CD14-positive monocyte (primary cell): ENCODE data around the gene TRAT1. TPM values are rescaled to one million over a fixed set of nuclear protein-coding genes. Genes with fewer than 3 reads are reported as not detected.

Source experiments
- DNase-seq, 3 donors: peaks; one replicate each; pipeline ENCODE4 v3.0.0-alpha.2; 2011 to 2022
- H2AFZ ChIP-seq: 2 replicates; pipeline ENCODE4 v1.6.0; 2012; ENCODE audit warnings: mild to moderate bottlenecking, low read depth, low read length, inconsistent platforms; ENCODE audit not compliant: insufficient read depth, poor library complexity, severe bottlenecking
- H3K27ac ChIP-seq, 2 donors: 1 replicate in 1 of 2; 2 replicates in 1 of 2; pipeline ENCODE4 v1.5.1; 2012 to 2013; ENCODE audit warnings: low read length in 2 of 2, control low read depth in 1 of 2, inconsistent platforms in 1 of 2, low read depth in 1 of 2, mild to moderate bottlenecking in 1 of 2
- H3K27me3 ChIP-seq, 2 donors: one replicate each; pipeline versions ENCODE4 v1.6.0 to v1.6.1; 2011 to 2013; ENCODE audit warnings: low read length in 2 of 2; ENCODE audit not compliant: control insufficient read depth in 2 of 2, insufficient read depth in 2 of 2
- H3K36me3 ChIP-seq, 2 donors: replicated peaks in 1 of 2; 1 replicate in 1 of 2; 2 replicates in 1 of 2; pipeline versions ENCODE4 v1.5.1 to v1.6.1; 2012 to 2013; ENCODE audit warnings: low read length in 2 of 2, control low read depth in 1 of 2, inconsistent platforms in 1 of 2, mild to moderate bottlenecking in 1 of 2; ENCODE audit not compliant: insufficient read depth in 2 of 2, control insufficient read depth in 1 of 2
- H3K4me1 ChIP-seq, 2 donors: 1 replicate in 1 of 2; 2 replicates in 1 of 2; pipeline versions ENCODE4 v1.5.1 to v1.6.1; 2012 to 2013; ENCODE audit warnings: low read length in 2 of 2, control low read depth in 1 of 2, inconsistent platforms in 1 of 2, mild to moderate bottlenecking in 1 of 2, moderate library complexity in 1 of 2; ENCODE audit not compliant: insufficient read depth in 2 of 2, control insufficient read depth in 1 of 2
- H3K4me2 ChIP-seq: replicated peaks from 2 replicates; pipeline ENCODE3; 2012; ENCODE audit warnings: low read length, moderate library complexity, mild to moderate bottlenecking; ENCODE audit not compliant: poor library complexity, severe bottlenecking; ENCODE audit errors: extremely low read depth
- H3K4me3 ChIP-seq, 3 experiments: fragments of 200-600 bp in 1 of 3; sonication (generic) in 1 of 3; replicated peaks in 1 of 3; 1 replicate in 2 of 3; 2 replicates in 1 of 3; pipeline ENCODE4 v1.5.1; 2011 to 2013; ENCODE audit warnings: low read length in 3 of 3, mild to moderate bottlenecking in 3 of 3, control low read depth in 2 of 3, low read depth in 2 of 3, inconsistent platforms in 1 of 3, moderate library complexity in 1 of 3
- H3K79me2 ChIP-seq: 2 replicates; pipeline ENCODE4 v1.6.0; 2012; ENCODE audit warnings: mild to moderate bottlenecking, control low read depth, inconsistent platforms, low read length, moderate library complexity; ENCODE audit not compliant: insufficient read depth
- H3K9ac ChIP-seq: 2 replicates; pipeline ENCODE4 v1.6.0; 2017; ENCODE audit warnings: low read length, mild to moderate bottlenecking; ENCODE audit not compliant: insufficient read depth, poor library complexity, severe bottlenecking
- H3K9me3 ChIP-seq, 2 donors: replicated peaks in 1 of 2; 1 replicate in 1 of 2; 2 replicates in 1 of 2; pipeline versions ENCODE4 v1.5.1 to v1.6.1; 2012 to 2013; ENCODE audit warnings: low read length in 2 of 2, control low read depth in 1 of 2; ENCODE audit not compliant: control insufficient read depth in 1 of 2, insufficient read depth in 1 of 2
- H4K20me1 ChIP-seq: 2 replicates; pipeline ENCODE4 v1.6.0; 2012; ENCODE audit warnings: mild to moderate bottlenecking, low read length, control low read depth, moderate library complexity; ENCODE audit not compliant: insufficient read depth
- H3K27ac Mint-ChIP-seq, 7 donors: one replicate each; pipeline ENCODE4 v1.8.0; 2020; ENCODE audit warnings: mild to moderate bottlenecking in 7 of 7, mixed read lengths in 7 of 7, moderate library complexity in 6 of 7, inconsistent platforms in 2 of 7
- H3K27me3 Mint-ChIP-seq, 3 donors: one replicate each; pipeline ENCODE4 v1.8.0; 2021 to 2022; ENCODE audit warnings: low read depth in 3 of 3, mild to moderate bottlenecking in 3 of 3, mixed read lengths in 3 of 3, moderate library complexity in 3 of 3, inconsistent platforms in 1 of 3
- H3K36me3 Mint-ChIP-seq, 2 donors: one replicate each; pipeline ENCODE4 v1.8.0; 2020; ENCODE audit warnings: mixed read lengths in 2 of 2, inconsistent platforms in 1 of 2, mild to moderate bottlenecking in 1 of 2
- H3K4me1 Mint-ChIP-seq: one replicate; pipeline ENCODE4 v1.8.0; 2020; ENCODE audit warnings: mild to moderate bottlenecking, mixed read lengths
- H3K4me3 Mint-ChIP-seq, 2 donors: one replicate each; pipeline ENCODE4 v1.8.0; 2020; ENCODE audit warnings: mild to moderate bottlenecking in 2 of 2, mixed read lengths in 2 of 2, moderate library complexity in 1 of 2
- H3K9me3 Mint-ChIP-seq, 7 donors: one replicate each; pipeline ENCODE4 v1.8.0; 2020 to 2022; ENCODE audit warnings: mixed read lengths in 7 of 7, mild to moderate bottlenecking in 6 of 7, moderate library complexity in 6 of 7, inconsistent platforms in 2 of 7
- WGBS: methylation state at CpG from one replicate; pipeline ENCODE4 v1.1.5; 2013; ENCODE audit warnings: missing lambda C conversion rate; ENCODE audit not compliant: insufficient coverage; 5-methylcytosine and 5-hydroxymethylcytosine counted together
- intact Hi-C, 2 donors: fragments of 100-400 bp; cut with micrococcal nuclease; formaldehyde crosslinking; loops; one replicate each; pipeline versions ENCODE4 v1.15.0 to v1.15.1; 2023
- polyA plus RNA-seq, 3 donors: library from polyadenylated mRNA; depleted of rRNA in 1 of 3; unstranded in 2 of 3; stranded (reverse) in 1 of 3; fragments of 300-500 nt in 2 of 3; fragments of >200 nt in 1 of 3; fragmentation: Illumina TruSeq in 2 of 3; gene quantifications; 1 replicate in 2 of 3; 2 replicates in 1 of 3; pipeline ENCODE4 v1.2.3, GENCODE V29; 2012 to 2021
- TF ChIP-seq, protein P1 (sequence below): fragments of 200-600 bp; IDR thresholded peaks from one replicate; pipeline ENCODE4 v1.8.0; 2022; ENCODE audit warnings: antibody characterized with exemption, mild to moderate bottlenecking

Gene TRAT1
- polyA plus RNA-seq, 3 donors: 0.04 to 0.37 (median 0.33) TPM

DNA sequence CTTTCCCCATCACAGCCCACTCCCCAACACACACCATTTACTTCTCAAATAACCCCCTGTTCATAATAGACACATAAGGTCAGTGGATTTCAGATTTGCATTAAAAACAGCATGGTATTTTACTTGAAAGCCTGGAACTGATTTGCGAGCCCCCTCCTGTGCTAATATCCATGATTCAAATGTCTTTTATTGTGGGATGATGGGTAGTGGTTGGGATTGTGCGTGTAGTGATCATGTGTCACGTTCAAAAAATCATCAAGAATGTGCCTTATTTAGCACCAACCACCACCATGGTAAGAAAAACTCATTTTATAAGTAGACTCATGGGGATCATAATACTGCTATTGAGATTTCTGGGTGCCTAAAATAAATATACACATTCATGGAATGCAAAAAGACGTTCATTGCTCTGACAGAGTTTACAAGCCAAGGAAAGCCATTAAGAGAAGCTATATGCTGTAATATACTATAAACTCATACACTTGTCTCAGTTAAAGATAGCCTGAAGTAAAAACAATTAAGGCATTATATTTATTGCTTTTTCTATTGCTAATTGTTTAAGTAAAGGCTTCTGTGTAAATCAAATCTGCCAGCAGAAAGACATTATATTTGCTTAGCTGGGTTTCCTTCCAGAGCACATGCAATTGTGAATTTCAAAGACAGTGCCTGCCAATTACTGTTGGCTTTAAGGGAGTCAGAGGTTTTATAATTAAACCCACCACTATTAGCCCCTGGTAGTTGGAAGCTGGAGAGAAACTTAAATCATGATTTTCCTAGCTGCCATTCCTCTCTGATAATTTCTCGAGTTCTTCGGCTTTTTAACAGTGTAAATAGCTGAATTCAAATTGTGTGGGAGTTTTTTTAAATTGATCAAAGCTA, 4.0 kb downstream of the TRAT1 start:
- WGBS: no CpG with 5 or more reads among the region's 6 CpGs
- intact Hi-C loops: no loop called here
- Histone ChIP-seq H3K4me3 (no peak overlapping the region), H3K9ac (no peak overlapping the region), H3K36me3 (no peaks in the 10 kb centered on the region), H3K4me2 (no peak overlapping the region), H2AFZ (no peak overlapping the region), H3K27me3 (no peaks in the 10 kb centered on the region), H3K9me3 (no peaks in the 10 kb centered on the region), H3K4me1 (no peaks in the 10 kb centered on the region), H4K20me1 (no peaks in the 10 kb centered on the region), H3K27ac (no peak overlapping the region), H3K79me2 (no peaks in the 10 kb centered on the region)
- TF ChIP-seq, protein P1, sequence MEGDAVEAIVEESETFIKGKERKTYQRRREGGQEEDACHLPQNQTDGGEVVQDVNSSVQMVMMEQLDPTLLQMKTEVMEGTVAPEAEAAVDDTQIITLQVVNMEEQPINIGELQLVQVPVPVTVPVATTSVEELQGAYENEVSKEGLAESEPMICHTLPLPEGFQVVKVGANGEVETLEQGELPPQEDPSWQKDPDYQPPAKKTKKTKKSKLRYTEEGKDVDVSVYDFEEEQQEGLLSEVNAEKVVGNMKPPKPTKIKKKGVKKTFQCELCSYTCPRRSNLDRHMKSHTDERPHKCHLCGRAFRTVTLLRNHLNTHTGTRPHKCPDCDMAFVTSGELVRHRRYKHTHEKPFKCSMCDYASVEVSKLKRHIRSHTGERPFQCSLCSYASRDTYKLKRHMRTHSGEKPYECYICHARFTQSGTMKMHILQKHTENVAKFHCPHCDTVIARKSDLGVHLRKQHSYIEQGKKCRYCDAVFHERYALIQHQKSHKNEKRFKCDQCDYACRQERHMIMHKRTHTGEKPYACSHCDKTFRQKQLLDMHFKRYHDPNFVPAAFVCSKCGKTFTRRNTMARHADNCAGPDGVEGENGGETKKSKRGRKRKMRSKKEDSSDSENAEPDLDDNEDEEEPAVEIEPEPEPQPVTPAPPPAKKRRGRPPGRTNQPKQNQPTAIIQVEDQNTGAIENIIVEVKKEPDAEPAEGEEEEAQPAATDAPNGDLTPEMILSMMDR: no peak
- H3K9me3 Mint-ChIP-seq: no peaks in the 10 kb centered on the region
- H3K4me1 Mint-ChIP-seq: no peaks in the 10 kb centered on the region
- H3K36me3 Mint-ChIP-seq: no peaks in the 10 kb centered on the region
- no peak overlapping the region for H3K4me3 Mint-ChIP-seq
- H3K27me3 Mint-ChIP-seq: peaks cover 0 to 1% (median 0%) of the 10 kb centered on the region in 3 donors
- H3K27ac Mint-ChIP-seq: no peak overlapping the region
- no peak for DNase-seq

DNA sequence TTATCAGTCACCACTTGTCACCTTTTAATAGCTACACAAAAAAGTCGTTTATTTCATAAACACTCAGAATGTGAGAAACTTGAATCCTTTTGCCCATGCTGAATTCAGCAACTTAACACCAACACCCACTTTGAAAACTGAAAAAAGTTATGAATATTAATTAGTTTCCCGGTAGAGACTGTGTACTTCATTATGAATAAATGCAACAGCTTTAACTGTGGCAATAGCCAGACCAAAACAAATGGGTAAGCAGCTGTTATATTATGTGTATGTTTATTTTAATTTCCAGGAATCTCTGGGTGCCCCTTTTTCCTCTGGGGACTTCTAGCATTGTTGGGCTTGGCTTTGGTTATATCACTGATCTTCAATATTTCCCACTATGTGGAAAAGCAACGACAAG, 7.8 kb downstream of the TRAT1 start:
- H3K9me3 Mint-ChIP-seq: peaks cover 0 to 2% (median 0%) of the 10 kb centered on the region in 7 donors
- Histone ChIP-seq H3K36me3 (no peaks in the 10 kb centered on the region), H3K79me2 (no peaks in the 10 kb centered on the region), H2AFZ (no peak overlapping the region), H3K4me1 (no peaks in the 10 kb centered on the region), H3K4me2 (no peak overlapping the region), H3K9me3 (no peaks in the 10 kb centered on the region), H3K27me3 (no peaks in the 10 kb centered on the region), H3K4me3 (no peak overlapping the region), H4K20me1 (no peaks in the 10 kb centered on the region), H3K27ac (no peak overlapping the region), H3K9ac (no peak overlapping the region)
- no peaks in the 10 kb centered on the region for H3K27me3 Mint-ChIP-seq
- no peak overlapping the region for H3K27ac Mint-ChIP-seq
- no peaks in the 10 kb centered on the region for H3K36me3 Mint-ChIP-seq
- WGBS: no CpG with 5 or more reads among the region's 3 CpGs
- H3K4me3 Mint-ChIP-seq: no peak overlapping the region
- no peaks in the 10 kb centered on the region for H3K4me1 Mint-ChIP-seq
- TF ChIP-seq, protein P1: no peak
- intact Hi-C loops: no loop called here
- no peak for DNase-seq
